ENCODE results near the gene ESRRG.

ESRRG gene

GRCh38 chr1:216523043-216523442 lies 200.2 kb downstream of the ESRRG start:
- no peak for DNase-seq (ENCODE audit: extremely low read depth in 1 of 2, low read depth in 1 of 2)

GRCh38 chr1:216521477-216521876 lies 201.8 kb downstream of the ESRRG start:
- DNase-seq (ENCODE audit: extremely low read depth in 1 of 2, low read depth in 1 of 2), result no peak

- no peak for DNase-seq (ENCODE audit: extremely low read depth in 1 of 2, low read depth in 1 of 2)
Observed at GRCh38 chr1:216518844-216519627, 204.2 kb downstream of the ESRRG start.

GRCh38 chr1:216502528-216503162 lies 220.6 kb downstream of the ESRRG start:
- DNase-seq (ENCODE audit: extremely low read depth in 1 of 2, low read depth in 1 of 2), result no peak

- DNase-seq (ENCODE audit: extremely low read depth in 1 of 2, low read depth in 1 of 2), result no peak
Observed at GRCh38 chr1:216500273-216500967, 222.8 kb downstream of the ESRRG start.

GRCh38 chr1:216499581-216500272 lies 223.5 kb downstream of the ESRRG start:
- no peak for DNase-seq (ENCODE audit: extremely low read depth in 1 of 2, low read depth in 1 of 2)

- no peak for DNase-seq (ENCODE audit: extremely low read depth in 1 of 2, low read depth in 1 of 2)
Observed at GRCh38 chr1:216498277-216498676, 225.0 kb downstream of the ESRRG start.

GRCh38 chr1:216485042-216485441 lies 238.2 kb downstream of the ESRRG start:
- DNase-seq (ENCODE audit: extremely low read depth in 1 of 2, low read depth in 1 of 2), result no peak

GRCh38 chr1:216483672-216484401 lies 239.4 kb downstream of the ESRRG start:
- no peak for DNase-seq (ENCODE audit: extremely low read depth in 1 of 2, low read depth in 1 of 2)

GRCh38 chr1:216482620-216483019 lies 240.6 kb downstream of the ESRRG start:
- DNase-seq (ENCODE audit: extremely low read depth in 1 of 2, low read depth in 1 of 2), result no peak

GRCh38 chr1:216478238-216478637 lies 245.0 kb downstream of the ESRRG start:
- DNase-seq (ENCODE audit: extremely low read depth in 1 of 2, low read depth in 1 of 2), result no peak

GRCh38 chr1:216476341-216476740 lies 246.9 kb downstream of the ESRRG start:
- DNase-seq (ENCODE audit: extremely low read depth in 1 of 2, low read depth in 1 of 2), result no peak

- DNase-seq (ENCODE audit: extremely low read depth in 1 of 2, low read depth in 1 of 2), result no peak
Observed at GRCh38 chr1:216475659-216476276, 247.5 kb downstream of the ESRRG start.

- no peak for DNase-seq (ENCODE audit: extremely low read depth in 1 of 2, low read depth in 1 of 2)
Observed at GRCh38 chr1:216466162-216466801, 256.9 kb downstream of the ESRRG start.

GRCh38 chr1:216464489-216464888 lies 258.7 kb downstream of the ESRRG start:
- no peak for DNase-seq (ENCODE audit: extremely low read depth in 1 of 2, low read depth in 1 of 2)

- no peak for DNase-seq (ENCODE audit: extremely low read depth in 1 of 2, low read depth in 1 of 2)
Observed at GRCh38 chr1:216462066-216462775, 261.0 kb downstream of the ESRRG start.

- DNase-seq (ENCODE audit: extremely low read depth in 1 of 2, low read depth in 1 of 2), result no peak
Observed at GRCh38 chr1:216461466-216461865, 261.8 kb downstream of the ESRRG start.

GRCh38 chr1:216459651-216460207 lies 263.5 kb downstream of the ESRRG start:
- DNase-seq (ENCODE audit: extremely low read depth in 1 of 2, low read depth in 1 of 2), result no peak

GRCh38 chr1:216458812-216459211 lies 264.4 kb downstream of the ESRRG start:
- no peak for DNase-seq (ENCODE audit: extremely low read depth in 1 of 2, low read depth in 1 of 2)

All from activated CD8-positive, alpha-beta memory T cell treated with anti-CD3 and anti-CD28 coated beads for 1 hour (primary cell).